OCI-LY7 (cell line): ENCODE results near the gene BNIP3. TPM values are rescaled to one million over a fixed set of nuclear protein-coding genes. Genes with fewer than 3 reads are reported as not detected.

Source experiments
- BruUV-seq: library from RNA; stranded (reverse); fragments of 400-500 nt; replicated peaks from 2 replicates; lab custom pipeline; 2021; lab: Mats Ljungman, UMichigan
- CTCF ChIA-PET: fragments of 300-600 bp; sonication (Branson Sonifier 250); formaldehyde crosslinking; loops from one replicate; lab custom pipeline; 2022; ENCODE audit warnings: antibody characterized with exemption; ENCODE audit not compliant: unreplicated experiment; lab: Charles Lee
- POLR2A ChIA-PET: fragments of 300-600 bp; sonication (Branson Sonifier 250); formaldehyde crosslinking; loops from one replicate; lab custom pipeline; 2022; ENCODE audit warnings: antibody characterized with exemption; lab: Charles Lee
- DNase-seq: peaks from one replicate; pipeline ENCODE4 v3.0.0-alpha.2; 2015; ENCODE audit warnings: low spot score
- H2AFZ ChIP-seq: fragments of 200-600 bp; sonication (generic), shearing (Covaris generic); 2 replicates; pipeline ENCODE4 v1.6.1; 2014; ENCODE audit warnings: mild to moderate bottlenecking, antibody characterized with exemption, low read length, moderate library complexity
- H3K27ac ChIP-seq: fragments of 200-600 bp; sonication (generic); 2 replicates; pipeline ENCODE4 v1.5.1; 2014; ENCODE audit warnings: mixed run types, low read depth, mild to moderate bottlenecking, moderate library complexity, low read length, inconsistent platforms; ENCODE audit not compliant: poor library complexity, severe bottlenecking
- H3K36me3 ChIP-seq: fragments of 200-600 bp; sonication (generic); 2 replicates; pipeline ENCODE4 v1.6.1; 2014; ENCODE audit warnings: mild to moderate bottlenecking, antibody characterized with exemption, low read length, moderate library complexity, mixed read lengths; ENCODE audit not compliant: insufficient read depth
- H3K4me1 ChIP-seq: fragments of 200-600 bp; sonication (generic); 2 replicates; pipeline ENCODE4 v1.5.1; 2014; ENCODE audit warnings: mild to moderate bottlenecking, low read length; ENCODE audit not compliant: insufficient read depth, poor library complexity, severe bottlenecking
- H3K4me2 ChIP-seq: fragments of 200-600 bp; sonication (generic); 2 replicates; pipeline ENCODE4 v1.6.1; 2014; ENCODE audit warnings: mild to moderate bottlenecking, low read length
- H3K4me3 ChIP-seq: fragments of 200-600 bp; sonication (generic); 2 replicates; pipeline ENCODE4 v1.5.1; 2014; ENCODE audit warnings: mild to moderate bottlenecking, low read depth, low read length; ENCODE audit not compliant: poor library complexity, severe bottlenecking
- H3K79me2 ChIP-seq: fragments of 200-600 bp; sonication (generic); 2 replicates; pipeline ENCODE4 v1.6.1; 2016; ENCODE audit warnings: low read depth, mild to moderate bottlenecking, low read length, moderate library complexity, mixed read lengths; ENCODE audit not compliant: insufficient read depth
- H3K9me2 ChIP-seq: fragments of 200-600 bp; sonication (generic); 2 replicates; pipeline ENCODE4 v1.6.1; 2016; ENCODE audit warnings: mild to moderate bottlenecking, low read length, mixed read lengths; ENCODE audit not compliant: insufficient read depth
- H3K9me3 ChIP-seq: fragments of 200-600 bp; sonication (generic); 2 replicates; pipeline ENCODE4 v1.6.1; 2014; ENCODE audit warnings: mild to moderate bottlenecking, mixed run types, low read length, mixed read lengths
- H4K20me1 ChIP-seq: fragments of 200-600 bp; sonication (generic); 2 replicates; pipeline ENCODE4 v1.6.1; 2014; ENCODE audit warnings: mild to moderate bottlenecking, antibody characterized with exemption, low read length, moderate library complexity, mixed read lengths; ENCODE audit not compliant: insufficient read depth
- EZH2phosphoT487 ChIP-seq: fragments of 200-600 bp; sonication (generic); IDR thresholded peaks from 2 replicates; pipeline ENCODE4 v1.6.1; 2018; ENCODE audit warnings: low read depth, borderline replicate concordance, mild to moderate bottlenecking, mixed run types, antibody characterized with exemption, low read length, moderate library complexity, mixed read lengths
- intact Hi-C: fragments of 100-400 bp; cut with micrococcal nuclease; formaldehyde crosslinking; loops from one replicate; pipeline ENCODE4 v1.10.0; 2022; ENCODE audit not compliant: unreplicated experiment
- total RNA-seq, 2 experiments: library from RNA; depleted of rRNA in 1 of 2; stranded (reverse); fragments of >200 nt in 1 of 2; shearing (Covaris generic) in 1 of 2; gene quantifications; 2 replicates each; pipeline ENCODE4 v1.2.3, GENCODE V29; 2014 to 2022
- TF ChIP-seq, protein P1 (sequence below): fragments of 200-600 bp; sonication (generic); conservative IDR thresholded peaks from 2 replicates; pipeline ENCODE4 v1.5.1; 2014; ENCODE audit warnings: mild to moderate bottlenecking, antibody characterized with exemption, low read length, moderate library complexity, mixed read lengths

Gene BNIP3
- total RNA-seq, 2 experiments from 2014 or later, result 60.1 to 99.8 TPM

DNA sequence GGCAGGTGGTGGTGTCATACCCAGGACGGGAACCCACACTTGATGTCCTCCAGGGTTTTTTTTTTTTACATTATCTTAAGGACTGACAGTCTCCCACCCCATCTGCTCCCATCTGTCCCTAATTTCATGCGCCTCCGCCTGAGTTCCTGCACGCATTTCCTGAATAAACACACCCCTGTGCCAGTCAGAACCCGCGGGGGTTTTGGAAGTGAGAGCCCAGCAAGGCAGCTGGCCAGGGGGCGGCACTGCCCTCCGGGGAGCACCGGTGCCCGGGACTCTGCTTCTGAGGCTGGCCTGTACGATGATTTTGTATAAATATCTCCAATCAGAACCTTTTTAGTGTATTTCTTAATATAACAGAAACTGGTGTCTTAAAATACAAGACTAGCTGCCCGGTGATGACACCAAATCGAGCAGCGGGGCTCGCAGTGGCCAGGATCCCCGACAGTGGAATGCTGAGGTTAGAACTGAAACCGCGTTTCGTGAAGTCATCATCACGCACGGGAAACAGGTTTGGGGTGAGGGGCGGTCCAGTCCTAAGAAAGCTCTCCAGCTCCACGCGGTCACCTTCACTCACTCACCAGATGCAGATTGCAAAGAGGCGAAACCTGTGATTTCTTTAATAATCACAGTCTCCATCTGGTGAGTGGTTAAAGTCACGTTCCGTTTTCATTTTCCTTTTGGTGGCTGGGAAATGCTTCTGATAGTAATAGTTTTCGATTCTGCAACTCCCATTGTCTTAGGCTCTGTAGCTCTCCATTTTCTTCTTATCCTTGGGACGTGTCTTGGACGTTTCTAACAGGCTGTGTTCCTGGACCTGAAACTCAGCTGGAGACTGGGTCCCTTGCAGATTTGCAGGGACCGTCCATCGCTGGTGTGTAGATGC, 19.7 kb downstream of the BNIP3 start:
- Histone ChIP-seq H4K20me1 (no peaks in the 10 kb centered on the region), H3K79me2 (no peaks in the 10 kb centered on the region), H3K27ac (no peak overlapping the region), H3K4me1 (no peaks in the 10 kb centered on the region), H3K9me3 (no peaks in the 10 kb centered on the region), H3K4me3 (no peak overlapping the region), H3K36me3 (peaks cover 28% of the 10 kb centered on the region), H2AFZ (no peak overlapping the region), H3K9me2 (no peaks in the 10 kb centered on the region), H3K4me2 (no peak overlapping the region)
- intact Hi-C loops, result no loop called here
- no peak for DNase-seq
- ChIA-PET CTCF (no interaction called here), POLR2A (no interaction called here)
- TF ChIP-seq, protein P1, sequence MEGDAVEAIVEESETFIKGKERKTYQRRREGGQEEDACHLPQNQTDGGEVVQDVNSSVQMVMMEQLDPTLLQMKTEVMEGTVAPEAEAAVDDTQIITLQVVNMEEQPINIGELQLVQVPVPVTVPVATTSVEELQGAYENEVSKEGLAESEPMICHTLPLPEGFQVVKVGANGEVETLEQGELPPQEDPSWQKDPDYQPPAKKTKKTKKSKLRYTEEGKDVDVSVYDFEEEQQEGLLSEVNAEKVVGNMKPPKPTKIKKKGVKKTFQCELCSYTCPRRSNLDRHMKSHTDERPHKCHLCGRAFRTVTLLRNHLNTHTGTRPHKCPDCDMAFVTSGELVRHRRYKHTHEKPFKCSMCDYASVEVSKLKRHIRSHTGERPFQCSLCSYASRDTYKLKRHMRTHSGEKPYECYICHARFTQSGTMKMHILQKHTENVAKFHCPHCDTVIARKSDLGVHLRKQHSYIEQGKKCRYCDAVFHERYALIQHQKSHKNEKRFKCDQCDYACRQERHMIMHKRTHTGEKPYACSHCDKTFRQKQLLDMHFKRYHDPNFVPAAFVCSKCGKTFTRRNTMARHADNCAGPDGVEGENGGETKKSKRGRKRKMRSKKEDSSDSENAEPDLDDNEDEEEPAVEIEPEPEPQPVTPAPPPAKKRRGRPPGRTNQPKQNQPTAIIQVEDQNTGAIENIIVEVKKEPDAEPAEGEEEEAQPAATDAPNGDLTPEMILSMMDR, result no peak
- BruUV-seq, result no TSS peak

DNA sequence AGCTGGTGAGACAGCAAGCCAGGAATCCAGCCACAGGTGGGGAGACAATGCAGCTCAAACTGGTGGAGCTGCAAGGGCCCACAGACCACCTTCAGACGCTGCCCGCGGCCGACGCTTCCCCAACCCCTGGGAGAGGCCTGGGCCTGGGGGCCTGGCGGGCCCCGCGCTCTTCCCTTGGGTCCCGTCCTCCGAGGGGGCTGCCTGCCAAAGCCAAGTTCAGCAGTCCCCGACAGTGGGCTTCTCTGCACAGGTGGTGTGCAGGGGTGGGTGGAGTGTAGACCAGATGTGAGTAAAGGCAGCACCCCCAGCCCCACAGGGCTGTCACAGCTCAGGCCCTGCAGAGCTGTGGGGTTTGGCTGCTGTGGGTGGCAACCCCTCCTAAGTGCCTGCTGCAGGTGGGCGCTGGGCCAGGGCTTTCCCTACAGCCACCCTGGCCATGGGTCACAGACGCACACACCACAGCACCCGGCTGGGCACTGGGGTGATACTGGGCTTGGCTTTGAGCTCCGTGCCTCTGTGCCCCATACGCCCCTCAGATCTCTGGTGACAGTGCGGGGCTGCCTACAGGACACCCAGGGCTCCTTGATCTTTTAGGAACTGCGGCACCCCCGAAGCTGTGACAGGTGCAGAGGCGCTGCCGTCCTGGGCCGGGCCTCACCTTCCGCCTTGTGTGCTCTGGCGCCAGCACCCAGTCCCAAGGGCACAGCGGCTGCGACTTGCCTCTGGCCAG, 20.5 kb downstream of the BNIP3 start:
- no peak overlapping the region for H3K4me3 ChIP-seq
- intact Hi-C loops, result no loop called here
- H3K4me2 ChIP-seq, result no peak overlapping the region
- H3K27ac ChIP-seq, result no peak overlapping the region
- TF ChIP-seq EZH2phosphoT487, result no peak
- TF ChIP-seq, protein P1, result no peak
- H3K4me1 ChIP-seq, result no peaks in the 10 kb centered on the region
- DNase-seq, result no peak
- H4K20me1 ChIP-seq, result no peaks in the 10 kb centered on the region
- BruUV-seq, result no TSS peak
- no peaks in the 10 kb centered on the region for H3K79me2 ChIP-seq
- H2AFZ ChIP-seq, result no peak overlapping the region
- no peaks in the 10 kb centered on the region for H3K9me3 ChIP-seq
- H3K9me2 ChIP-seq, result no peaks in the 10 kb centered on the region
- ChIA-PET CTCF (no interaction called here), POLR2A (no interaction called here)
- peaks cover 30% of the 10 kb centered on the region for H3K36me3 ChIP-seq
